Pons (tissue), 1 donor: ENCODE measurements around the gene HACD2.

Experiments used
- DNase-seq: peaks from one replicate; pipeline ENCODE4 v3.0.0-alpha.2; 2016; ENCODE audit warnings: low spot score

HACD2 gene

DNA sequence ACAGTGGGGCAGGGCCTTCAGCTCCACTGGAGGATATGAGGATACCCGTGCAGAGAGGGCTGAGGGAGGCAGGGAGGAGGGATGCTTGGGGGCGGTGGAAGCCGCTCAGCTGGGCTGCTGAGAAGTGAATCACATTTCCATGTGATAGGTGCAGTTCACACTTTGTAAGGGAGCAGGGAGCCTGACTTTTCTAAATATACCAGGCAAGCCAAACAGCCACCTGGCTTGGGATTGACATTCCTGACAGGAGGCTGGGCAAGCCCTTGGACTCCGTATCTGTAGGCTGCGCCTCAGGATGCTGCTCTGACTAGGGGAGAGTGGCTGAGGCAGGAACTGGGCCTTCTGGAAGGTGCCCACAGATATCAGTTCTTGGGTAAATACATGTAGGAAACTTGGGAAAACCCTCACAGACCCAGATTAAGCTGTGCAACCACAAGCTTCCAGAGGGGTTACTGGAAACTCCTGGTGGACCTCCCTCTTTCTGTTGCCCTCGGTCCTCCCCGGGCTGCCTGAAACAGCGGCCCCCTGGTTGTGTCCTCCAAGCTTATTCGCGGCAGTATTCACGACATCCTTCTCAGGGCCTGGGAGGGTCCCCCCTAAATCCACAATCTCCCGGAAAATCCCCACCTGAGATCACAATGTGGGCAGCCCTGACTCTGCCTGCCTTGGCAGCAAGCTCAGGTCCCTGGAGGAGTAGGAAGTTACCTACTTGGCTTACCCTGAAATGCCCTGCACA is 103.0 kb downstream of the HACD2 start:
- no peak for DNase-seq

DNA sequence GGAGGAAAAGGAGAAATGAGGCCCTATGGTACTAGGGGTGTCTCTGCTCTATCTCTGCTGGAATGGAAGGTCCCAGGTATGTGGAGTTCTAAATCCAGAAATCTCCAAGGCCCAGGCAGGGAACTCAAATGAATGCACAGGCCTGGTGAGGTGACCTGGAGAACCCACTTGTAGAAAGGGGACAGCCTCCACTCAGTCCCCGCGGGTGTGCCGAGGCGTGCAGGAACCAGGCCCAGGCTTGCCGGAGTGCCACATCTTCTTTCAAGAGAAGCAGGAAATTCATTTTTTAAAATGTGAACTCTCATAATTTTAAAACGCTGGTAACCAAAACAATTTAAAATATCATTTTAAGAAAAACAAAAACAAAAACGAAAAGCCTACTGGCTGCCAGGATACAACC is 103.8 kb downstream of the HACD2 start:
- DNase-seq, result no peak

DNA sequence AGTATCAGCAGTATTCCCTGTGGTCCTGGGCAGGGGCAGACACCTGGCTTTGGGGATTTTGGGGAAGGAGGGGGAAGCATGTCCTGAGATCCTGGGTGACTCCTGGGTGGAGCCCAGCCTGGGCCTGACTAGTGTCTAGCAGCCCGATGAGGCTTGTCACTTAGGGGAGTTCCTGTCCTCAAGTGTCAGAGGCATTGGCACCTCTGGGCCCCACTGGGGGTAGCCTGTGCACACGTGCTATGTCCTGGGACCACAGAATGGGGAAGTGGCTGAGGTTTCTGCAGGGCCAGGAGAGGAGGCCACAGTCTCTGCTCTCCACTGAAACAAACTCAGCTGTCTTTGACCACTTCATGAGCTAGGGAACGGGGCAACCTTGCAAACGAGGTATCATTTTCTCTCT is 104.4 kb downstream of the HACD2 start:
- no peak for DNase-seq

DNA sequence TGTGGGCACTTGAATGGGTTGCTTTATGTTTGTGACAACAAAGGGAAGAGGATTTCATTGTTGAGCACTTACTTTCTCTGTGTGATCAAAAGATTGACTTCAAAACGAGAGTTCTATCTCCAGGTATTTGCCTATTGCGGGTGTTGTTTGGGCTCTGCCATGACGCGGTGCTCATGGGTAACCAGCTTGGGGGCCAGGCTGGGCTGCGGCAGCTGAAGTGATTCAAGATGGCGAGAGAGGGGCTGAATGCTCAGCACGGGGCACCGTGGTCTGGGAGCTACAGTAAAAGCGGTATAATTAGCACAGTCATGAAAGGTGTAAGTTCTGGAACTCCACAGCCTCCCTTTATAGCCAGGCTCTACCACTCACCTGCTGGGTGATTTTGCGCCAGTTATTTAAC is 105.0 kb downstream of the HACD2 start:
- DNase-seq, result no peak

DNA sequence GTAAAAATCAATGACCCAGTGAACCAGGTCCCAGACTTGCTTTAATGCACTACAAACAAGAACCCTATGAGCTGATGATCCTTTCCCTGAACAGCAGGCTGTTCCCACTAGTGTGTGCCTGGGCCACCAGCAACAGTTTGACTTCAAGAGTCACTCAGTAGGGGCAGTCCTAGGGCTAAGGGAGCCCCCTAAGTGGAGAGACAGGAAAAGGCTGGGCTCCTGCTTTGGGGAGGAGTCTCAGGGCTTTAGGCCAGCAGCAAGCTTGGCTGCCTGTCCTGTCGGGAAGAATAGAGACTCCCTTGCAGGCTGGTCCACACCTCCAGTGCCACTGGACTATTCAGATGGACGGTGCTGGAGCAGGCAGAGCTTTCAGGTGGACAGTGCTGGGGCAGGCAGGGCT is 106.5 kb downstream of the HACD2 start:
- DNase-seq, result no peak

DNA sequence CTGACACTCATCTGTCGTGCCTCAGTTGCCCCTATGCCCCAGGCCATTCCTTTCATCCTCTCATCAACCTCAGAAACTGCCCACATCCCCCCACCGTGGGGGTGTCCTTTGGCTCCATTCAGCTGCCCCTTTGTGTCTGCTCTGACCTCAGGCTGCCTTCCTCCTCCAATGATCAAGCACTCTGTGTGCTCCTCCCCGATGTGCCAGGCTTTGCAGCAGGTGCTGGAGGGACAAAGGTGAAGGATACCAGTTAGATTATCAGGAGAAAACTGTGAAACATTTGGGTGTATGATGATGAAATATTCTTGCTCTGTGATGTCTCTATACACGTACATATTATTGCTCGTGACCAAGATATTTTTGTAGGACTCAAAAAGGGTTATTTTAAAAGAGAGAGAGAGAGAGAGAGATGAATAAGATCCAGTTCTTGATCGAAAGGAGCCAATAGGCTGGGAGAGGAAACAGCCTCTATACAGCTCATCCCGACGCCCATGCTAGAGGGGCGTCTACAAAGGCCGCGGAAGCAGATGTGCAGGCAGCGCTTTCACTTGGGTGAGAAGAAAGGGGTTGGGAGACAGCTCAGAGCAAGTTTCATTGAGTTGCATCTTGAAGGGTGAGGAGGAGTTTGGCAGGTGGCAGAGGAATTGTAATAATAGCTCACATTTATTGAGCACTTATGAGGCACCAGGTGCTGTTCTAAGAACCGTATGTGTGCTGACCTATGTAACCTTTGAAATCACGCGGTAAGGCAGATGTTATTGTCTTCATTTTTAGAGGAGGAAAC is 107.7 kb downstream of the HACD2 start:
- no peak for DNase-seq

DNA sequence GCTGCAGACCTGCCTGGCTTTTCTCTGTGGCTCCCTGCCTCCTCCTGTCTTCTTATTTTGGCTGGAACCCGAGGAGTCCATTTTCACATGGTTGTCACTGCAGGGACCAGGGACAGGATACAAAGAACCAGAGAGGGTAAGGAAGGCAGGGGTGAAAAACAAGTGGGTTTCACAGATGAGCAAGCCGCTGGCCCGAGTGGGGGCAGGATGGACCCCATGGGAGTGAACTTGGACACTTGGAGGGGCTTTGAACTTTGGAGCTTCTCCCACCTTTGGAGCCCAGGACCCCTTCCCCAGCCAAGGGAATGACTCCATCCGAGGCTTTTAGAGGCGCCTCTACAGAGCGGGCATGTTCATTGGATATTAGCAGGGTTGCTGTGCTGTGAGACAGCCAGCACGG is 109.1 kb downstream of the HACD2 start:
- no peak for DNase-seq

DNA sequence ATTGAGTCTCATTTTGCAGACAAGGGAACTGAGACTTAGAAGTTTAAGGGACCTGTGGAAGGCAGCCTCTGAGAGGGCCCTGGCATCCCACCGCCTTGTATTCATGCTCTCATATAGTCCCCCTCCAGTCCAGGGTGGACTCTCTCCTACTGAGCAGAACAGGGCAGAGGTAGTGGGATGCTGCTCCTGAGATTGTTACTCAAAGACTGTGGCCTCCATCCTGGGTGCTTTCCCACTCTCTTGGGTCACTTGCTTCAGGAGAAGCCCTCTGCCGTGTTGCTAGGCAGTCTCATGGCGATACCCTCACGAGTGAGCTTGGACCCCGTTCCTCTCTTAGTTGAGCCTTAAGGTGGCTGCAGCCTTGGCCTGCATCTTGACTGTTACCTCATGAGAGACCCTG is 113.7 kb downstream of the HACD2 start:
- no peak for DNase-seq

DNA sequence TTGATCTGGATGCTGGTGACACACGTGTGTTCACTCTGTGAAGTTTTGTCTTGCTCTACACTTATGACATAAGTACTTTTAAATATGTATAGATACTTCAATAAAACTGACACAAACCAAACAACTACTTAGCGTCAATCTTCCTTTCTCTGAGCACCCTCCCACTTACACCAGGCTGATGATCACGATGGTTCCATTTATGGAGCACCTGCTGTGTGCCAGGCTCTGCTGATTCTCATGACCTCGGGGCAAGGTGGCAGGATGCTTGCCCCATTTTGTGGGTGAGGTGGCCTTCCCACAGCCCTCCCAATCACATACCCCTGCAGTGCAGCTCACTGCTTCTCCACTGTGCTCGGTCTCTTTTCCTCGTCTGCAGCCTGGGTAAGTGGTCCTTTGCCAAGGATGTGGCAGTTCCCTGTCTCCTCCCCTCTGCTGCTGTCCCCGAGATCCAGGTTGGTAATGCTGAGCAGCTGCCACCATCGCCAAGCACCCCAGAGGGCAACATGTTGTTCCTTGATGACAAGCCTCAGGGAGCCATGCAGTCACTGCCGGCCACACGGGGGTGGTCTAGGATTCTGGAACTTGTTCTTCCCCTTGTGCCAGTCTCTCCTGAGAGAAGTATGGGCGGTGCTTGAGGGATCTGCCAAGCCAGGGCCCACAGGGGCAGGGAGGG is 115.4 kb downstream of the HACD2 start:
- peak; percentile 8 for DNase-seq

DNA sequence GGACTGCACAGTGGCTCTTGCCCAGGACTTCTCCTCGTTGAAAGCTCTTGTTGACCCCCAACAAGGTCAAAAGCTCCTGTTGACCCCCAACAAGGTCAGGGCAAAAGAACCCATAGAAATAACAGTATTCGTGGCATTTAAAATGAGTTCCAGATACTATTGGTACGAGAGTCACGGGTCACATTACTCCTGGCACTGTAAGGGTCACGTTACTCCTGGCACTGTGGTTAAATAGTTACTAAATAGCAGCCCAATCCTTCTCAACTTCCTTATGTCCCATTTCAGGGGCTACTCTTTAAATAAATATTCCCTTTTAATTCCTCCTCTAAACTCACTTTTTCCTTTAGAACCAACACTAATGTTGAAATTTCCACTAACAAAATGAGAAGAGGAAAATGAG is 117.8 kb downstream of the HACD2 start:
- DNase-seq, result no peak

DNA sequence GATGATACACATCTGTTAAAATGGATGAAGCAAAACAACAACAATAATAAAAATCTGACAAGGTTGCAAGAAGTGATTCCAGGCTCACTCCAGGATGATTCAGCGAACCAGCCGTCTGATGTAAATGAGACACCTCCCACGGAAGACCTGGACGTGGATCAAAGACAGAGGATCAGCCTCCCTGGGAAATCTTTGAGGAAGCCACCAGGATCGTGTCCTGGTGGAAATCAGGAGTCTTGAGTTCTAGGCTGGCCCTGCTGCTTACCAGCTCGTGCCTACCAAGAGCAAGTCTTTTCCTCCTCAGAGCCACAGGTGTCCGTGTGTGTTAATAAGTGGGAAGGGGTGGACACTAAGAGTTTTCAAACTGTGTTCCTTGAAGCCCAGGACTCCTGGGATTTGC is 120.6 kb downstream of the HACD2 start:
- no peak for DNase-seq

DNA sequence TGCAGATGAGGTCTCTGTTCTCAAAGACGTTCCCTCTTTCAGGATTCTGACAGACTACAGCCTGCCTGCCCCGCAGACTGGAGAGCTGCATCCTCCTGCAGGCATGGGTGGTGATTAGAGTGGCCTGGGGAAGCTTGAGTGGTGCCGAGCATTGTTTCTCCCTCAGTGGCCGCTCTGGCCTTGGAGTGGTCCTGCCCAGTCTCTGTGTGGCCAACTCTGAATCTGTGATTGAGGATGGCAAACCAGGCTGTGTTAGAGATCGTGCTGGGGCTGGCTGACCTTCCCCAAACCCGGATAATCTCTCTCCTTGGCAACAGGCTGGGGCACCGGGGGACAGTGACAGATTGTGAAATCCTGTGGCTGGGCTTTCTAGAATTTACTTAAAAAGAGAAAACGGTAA is 125.0 kb downstream of the HACD2 start:
- no peak for DNase-seq

DNA sequence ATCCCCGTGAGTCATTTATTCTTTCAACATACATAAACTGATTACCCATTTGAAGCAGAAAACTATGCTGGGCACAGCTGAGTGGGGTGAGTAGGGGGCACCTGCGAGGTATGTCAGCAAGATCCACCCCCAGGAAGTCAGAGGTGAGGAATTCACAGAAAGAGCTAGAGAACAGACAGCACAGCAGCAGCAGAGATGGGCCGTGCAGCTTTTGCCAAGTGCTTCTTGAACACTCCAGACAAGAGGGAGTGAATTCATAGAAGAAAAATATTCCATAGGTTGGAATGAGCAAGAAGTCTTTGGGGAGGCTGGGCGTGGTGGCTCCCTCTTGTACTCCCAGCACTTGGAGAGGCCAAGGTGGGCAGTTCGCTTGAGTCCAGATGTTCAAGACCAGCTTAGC is 126.6 kb downstream of the HACD2 start:
- DNase-seq, result no peak

DNA sequence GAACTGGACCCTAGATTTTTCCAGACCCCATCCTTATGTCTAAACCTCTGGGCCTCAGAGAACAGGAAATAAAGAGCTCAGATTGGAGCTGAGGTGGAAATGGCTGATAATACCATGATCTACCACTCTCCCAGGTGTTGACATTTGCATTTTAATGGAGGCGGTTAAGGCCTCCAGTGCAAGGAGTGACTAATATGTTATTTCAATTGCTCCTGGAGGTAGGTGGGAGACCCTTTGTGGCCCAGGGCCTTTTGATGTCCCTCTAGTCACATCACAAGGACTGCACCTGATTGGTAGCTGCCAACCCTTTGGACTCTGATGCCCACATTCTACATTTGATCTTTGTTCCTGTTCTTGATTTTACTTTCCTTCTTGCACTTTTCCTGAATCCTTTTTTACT is 127.0 kb downstream of the HACD2 start:
- no peak for DNase-seq

DNA sequence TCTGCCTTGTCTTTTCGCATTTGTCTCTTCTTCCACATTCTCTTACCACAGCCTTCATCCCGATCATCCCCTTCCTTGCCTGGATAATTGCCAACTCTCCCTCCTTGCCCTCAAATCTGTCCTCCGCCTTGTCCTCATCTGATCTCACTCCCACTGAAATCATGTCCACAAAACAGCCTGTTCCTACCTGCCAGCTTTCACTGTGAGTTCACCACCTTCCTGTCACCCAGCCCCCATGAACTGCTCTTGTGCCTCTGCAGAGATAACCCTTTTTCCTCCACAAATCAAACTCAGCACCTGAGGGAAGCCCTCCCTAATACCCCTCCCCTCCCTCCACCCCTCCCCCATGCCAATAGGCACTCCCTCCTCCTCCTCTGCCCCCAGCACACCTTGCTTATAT is 131.2 kb downstream of the HACD2 start:
- DNase-seq, result no peak

DNA sequence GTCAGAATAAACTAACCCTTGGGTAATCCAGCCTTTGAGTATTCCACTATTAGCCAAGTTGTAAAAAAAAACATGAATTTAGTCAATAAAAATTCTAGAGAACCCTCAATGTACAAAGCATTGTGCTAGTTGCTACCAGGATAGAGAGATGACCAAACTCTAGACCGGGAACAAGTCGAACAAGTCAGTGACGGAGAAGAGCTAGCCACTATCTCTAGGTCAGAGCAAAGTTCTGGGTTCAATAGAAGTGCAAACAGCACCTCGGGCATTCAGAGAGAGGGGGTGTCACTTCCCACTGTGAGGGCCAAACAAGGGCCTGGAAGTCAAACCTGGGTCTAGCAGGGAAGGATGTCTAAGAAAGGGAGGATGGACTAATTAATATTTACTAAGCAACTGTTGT is 133.7 kb downstream of the HACD2 start:
- DNase-seq, result no peak

DNA sequence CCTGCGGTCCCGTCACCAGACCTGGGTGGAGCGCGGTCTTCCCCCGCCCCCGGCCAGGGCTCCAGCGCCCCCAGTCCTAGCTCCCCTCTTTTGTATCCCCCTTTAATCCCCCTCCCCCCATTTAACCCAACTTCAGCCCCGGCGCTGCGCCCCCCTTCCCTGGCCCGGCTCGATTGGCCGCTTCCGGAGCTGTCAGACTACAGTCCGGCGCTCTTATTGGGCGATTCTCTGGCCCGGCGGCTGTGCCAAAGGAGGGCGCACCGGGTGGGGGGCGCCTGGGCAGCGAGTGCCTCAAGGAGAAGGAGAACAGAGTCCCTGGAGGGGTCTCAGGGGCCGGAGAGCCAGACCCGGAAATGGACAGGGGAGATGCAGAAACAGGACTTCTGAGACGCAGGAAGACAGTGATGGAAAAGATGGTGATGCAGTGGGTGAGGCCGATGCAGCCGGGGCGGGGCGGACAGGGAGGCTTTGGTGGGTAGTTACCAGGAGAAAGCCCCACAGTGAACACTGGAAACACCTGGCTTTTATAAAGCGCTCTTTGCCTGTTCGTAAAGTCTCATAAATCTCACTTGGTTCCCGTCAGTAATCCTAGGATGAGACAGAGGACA is 134.8 kb downstream of the HACD2 start:
- DNase-seq, result peak; percentile 54

DNA sequence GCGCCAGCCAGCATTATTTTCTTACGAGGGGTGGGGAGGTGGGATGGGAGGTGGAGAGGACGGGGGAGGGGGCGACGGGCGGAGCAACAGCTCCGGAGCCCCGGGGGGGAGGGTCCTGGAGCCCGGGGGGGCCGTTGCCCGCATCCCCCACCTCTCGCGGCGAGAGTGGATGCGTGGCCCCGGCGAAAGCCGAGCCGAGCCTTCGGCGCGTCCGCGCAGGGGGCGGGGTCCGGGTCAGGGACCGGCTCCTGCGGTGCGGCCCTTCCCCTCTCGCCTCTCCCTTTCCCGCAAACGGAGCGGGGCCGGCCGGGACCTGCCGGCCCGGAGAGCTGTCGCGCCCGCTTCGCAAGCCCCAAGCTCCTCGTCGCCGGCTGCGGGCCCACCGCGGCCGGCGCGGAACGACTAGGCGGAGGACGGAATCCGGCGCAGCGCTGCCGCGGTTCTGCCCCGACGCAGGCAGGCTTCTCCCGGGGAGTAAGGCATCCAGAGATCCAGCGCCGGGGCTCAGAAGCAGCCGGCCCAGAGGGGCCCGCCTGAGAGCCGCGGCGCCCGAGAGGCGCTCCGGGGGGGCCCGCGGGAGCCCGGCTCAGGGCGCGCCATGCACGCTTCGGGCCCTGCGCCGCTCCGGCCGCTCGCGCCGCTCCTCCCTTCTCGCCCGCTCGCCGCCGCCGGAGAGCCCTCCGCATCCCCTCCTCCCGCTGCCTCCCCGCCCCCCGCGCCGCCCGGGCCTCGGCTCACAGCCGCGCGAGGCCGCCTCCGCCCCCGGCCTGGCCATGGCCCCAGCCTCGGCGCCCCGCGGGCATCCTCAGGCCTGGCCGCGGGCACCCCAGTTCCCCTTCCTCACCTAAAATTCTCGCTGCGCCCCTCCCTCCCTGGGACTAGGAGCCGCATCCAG is 135.5 kb downstream of the HACD2 start:
- no peak for DNase-seq

DNA sequence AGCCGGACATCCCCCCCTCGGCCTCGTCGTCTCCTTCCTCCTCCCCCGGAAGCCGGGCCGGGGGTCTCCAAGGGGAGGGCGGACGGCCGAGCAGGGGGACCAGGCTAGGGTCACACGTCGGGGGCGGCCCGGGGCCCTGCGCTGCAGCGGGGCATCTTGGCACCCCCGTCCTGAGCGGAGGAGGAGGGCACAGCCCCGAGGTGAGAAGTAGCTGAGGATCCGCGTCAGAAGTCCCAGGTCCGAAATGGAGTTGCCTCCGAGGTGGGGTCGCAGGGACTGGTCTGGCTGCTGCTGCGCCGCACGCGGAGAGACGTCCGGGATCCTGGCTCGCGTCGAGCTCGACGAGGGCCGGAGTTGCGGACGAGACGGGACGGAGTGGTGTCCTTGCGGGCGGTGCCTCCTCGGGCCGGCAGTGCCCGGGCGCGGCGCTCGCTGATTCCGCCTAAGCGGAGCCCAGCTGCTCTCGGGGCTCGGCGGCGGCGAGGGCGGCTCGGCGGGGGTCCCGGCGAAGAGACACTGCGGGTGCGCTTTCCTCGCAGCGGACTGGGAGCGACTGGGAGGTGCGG is 136.2 kb downstream of the HACD2 start, which contains the start of gene ADCY5:
TSS of gene ADCY5 (minus strand) at position 555 of the 566 bp plus-strand sequence. CDS start at position 10, 545 bp downstream.
- DNase-seq, result no peak

DNA sequence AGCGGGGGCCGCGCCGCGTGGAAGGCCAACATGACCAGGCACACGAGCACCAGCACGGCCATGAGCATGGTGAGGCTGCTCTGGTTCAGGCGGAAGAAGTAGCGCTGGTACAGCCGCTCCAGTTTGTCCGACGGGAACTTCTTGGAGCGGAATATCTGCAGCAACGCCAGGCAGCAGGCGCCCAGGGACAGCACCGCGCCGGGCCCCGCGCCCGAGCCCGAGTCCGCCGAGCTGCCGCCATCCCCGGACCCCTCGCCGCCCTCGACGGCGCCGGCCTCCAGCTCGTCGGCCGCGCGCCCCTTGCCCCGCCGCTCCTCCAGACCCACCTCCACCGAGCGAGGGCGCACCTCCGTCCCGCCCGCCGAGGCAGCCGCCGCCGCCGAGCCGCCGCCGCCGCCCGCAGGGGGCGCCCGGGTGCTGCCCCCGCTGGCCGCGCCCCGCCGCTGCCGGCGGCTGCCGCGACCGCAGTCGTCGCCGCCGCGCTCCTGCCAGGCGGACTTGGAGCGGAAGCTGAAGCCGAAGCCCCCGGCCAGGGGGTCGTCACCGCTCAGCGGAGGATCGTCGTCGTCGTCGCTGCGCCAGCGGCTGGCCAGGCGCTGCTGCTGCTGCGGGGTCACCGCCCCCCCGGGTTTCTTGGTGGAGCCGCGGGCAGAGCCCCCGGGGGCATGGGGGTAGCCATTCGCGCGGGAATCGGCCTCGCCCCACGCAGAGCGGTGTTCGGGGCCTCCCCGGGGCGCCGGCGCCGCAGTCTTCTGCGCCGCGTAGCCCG is 136.9 kb downstream of the HACD2 start:
- no peak for DNase-seq

DNA sequence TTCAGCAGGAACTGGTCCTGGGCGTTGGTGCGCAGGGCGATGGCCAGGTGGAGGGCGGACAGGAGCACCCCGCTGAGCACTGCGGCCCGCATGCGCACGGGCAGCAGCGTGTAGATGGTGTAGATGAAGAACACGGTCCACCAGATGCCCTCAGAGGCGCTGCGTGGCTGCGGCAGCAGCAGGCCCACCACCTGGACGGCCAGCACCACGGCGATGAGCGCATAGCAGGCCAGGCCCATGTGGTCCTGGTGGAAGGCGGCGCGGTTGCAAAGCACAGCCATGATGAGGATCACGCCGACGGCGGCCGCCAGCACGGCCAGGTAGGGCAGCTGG is 137.5 kb downstream of the HACD2 start:
- DNase-seq, result no peak
